SU-DHL-6 (cell line): ENCODE results near the gene OR4E2.

ENCODE experiments used
- EZH2phosphoT487 ChIP-seq: fragments of 200-600 bp; sonication (generic), shearing (Covaris generic); conservative IDR thresholded peaks from 2 replicates; pipeline ENCODE4 v1.6.1; 2018; ENCODE audit warnings: mild to moderate bottlenecking, antibody characterized with exemption, low read length, moderate library complexity, mixed read lengths
- TF ChIP-seq, protein P1 (sequence below): fragments of 200-600 bp; sonication (generic); IDR thresholded peaks from one replicate; pipeline ENCODE4 v1.5.1; 2017; ENCODE audit warnings: antibody characterized with exemption, mild to moderate bottlenecking, low read length, moderate library complexity; ENCODE audit not compliant: insufficient read depth, poor library complexity, severe bottlenecking

DNA sequence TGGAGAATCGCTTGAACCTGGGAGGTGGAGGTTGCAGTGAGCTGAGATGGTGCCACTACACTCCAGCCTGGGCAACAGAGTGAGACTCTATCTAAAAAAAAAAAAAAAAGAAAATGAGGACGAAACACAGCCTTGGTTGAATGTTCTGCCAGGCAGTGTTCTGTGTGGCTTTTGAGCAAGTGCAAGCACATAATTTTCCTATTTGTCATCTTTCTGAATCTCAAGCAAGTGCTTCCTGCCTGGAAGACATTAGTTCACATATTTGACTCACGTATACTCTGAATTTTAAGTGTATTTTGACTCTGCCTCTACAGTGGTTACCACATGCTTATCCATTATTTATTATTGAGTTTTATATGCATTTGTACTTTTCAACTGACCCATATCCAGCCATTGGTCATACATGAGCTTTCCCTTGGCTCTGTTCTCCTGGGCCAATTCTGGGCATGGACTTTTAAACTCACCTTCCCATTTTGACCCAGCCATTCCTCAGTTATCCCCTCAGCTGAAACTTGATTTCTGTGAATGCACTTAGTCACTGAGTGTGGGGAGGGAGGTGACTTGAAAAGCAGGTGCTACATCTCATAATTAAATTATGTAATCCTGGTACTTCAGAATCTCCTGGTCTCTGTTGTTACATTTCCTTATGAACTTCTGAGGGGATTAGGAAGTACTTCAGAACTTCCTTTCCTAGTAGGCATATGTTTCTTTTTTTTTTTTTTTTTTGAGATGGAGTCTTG is 27.0 kb upstream of the OR4E2 start:
- TF ChIP-seq, protein P1, sequence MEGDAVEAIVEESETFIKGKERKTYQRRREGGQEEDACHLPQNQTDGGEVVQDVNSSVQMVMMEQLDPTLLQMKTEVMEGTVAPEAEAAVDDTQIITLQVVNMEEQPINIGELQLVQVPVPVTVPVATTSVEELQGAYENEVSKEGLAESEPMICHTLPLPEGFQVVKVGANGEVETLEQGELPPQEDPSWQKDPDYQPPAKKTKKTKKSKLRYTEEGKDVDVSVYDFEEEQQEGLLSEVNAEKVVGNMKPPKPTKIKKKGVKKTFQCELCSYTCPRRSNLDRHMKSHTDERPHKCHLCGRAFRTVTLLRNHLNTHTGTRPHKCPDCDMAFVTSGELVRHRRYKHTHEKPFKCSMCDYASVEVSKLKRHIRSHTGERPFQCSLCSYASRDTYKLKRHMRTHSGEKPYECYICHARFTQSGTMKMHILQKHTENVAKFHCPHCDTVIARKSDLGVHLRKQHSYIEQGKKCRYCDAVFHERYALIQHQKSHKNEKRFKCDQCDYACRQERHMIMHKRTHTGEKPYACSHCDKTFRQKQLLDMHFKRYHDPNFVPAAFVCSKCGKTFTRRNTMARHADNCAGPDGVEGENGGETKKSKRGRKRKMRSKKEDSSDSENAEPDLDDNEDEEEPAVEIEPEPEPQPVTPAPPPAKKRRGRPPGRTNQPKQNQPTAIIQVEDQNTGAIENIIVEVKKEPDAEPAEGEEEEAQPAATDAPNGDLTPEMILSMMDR: no peak
- no peak for TF ChIP-seq EZH2phosphoT487
